ENCODE data around the gene AZU1. TPM values are rescaled to one million over a fixed set of nuclear protein-coding genes. Genes with fewer than 3 reads are reported as not detected.

AZU1 gene
- total RNA-seq, 4 donors from 2014 or later: not detected

DNA sequence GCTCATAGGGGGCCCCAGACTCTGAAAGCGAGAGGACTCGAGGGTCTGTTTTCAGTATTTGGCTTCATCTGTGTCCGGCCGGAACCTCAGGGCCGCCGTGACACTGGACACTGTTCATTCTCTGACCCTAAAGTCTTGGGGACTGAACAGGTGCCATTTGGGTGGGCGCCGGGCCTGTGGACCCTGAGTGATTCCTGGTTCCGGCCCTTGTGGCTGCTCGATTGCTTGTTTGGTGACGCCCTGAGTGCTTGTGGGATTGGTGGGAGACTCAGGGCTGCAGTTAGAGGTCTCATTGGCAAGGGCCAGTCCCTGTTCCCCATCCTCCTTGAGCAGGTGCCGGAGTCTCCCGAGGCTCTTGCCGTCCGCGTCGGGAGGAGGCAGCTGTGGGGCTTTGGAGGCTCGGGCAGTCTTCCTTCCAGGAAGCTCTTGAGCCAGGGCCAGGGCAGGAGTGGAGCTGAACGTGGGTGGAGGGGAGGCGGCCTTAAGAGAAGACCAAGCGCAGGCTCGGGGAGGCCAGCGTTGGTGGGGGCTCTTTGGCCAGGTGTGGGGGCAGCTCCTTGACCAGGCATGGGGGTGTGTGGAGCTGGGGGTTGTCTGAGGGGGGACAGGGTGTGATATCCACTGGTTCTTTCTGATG lies 25.7 kb upstream of the AZU1 start:
- ATAC-seq (no peak), DNase-seq (no peak)
- peak overlapping the region; percentile 47 to 89 (median 61) for H3K27ac ChIP-seq
- peaks cover 0 to 32% of the 10 kb centered on the region in 2 donors for H3K36me3 ChIP-seq
- intact Hi-C loops (cut with DNase I; ENCODE audit: low total_unique reads) (no loop called here), in situ Hi-C loops (cut with MboI; ENCODE audit: low sequenced_read_pairs in 4 of 4) (no loop called here)
- no peak for TF ChIP-seq POLR2A (IDR thresholded peaks at IDR 0.05)
- TF ChIP-seq, protein P1, sequence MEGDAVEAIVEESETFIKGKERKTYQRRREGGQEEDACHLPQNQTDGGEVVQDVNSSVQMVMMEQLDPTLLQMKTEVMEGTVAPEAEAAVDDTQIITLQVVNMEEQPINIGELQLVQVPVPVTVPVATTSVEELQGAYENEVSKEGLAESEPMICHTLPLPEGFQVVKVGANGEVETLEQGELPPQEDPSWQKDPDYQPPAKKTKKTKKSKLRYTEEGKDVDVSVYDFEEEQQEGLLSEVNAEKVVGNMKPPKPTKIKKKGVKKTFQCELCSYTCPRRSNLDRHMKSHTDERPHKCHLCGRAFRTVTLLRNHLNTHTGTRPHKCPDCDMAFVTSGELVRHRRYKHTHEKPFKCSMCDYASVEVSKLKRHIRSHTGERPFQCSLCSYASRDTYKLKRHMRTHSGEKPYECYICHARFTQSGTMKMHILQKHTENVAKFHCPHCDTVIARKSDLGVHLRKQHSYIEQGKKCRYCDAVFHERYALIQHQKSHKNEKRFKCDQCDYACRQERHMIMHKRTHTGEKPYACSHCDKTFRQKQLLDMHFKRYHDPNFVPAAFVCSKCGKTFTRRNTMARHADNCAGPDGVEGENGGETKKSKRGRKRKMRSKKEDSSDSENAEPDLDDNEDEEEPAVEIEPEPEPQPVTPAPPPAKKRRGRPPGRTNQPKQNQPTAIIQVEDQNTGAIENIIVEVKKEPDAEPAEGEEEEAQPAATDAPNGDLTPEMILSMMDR (IDR thresholded peaks at IDR 0.05 in 4 of 5, conservative IDR thresholded peaks at IDR 0.05 in 1 of 5): no peak
- no peaks in the 10 kb centered on the region for H3K27me3 ChIP-seq
- peak overlapping the region; percentile 27 to 79 (median 42) for H3K4me3 ChIP-seq
- no peaks in the 10 kb centered on the region for H3K9me3 ChIP-seq
- peaks cover 49 to 59% of the 10 kb centered on the region in 2 donors for H3K4me1 ChIP-seq

- peak overlapping the region; percentile 27 to 79 (median 42) for H3K4me3 ChIP-seq
- no peaks in the 10 kb centered on the region for H3K27me3 ChIP-seq
- peak overlapping the region; percentile 13 to 89 (median 56) for H3K27ac ChIP-seq
- H3K36me3 ChIP-seq: peaks cover 0 to 38% of the 10 kb centered on the region in 2 donors
- H3K9me3 ChIP-seq: no peaks in the 10 kb centered on the region
- peaks cover 49 to 59% of the 10 kb centered on the region in 2 donors for H3K4me1 ChIP-seq
- DNase-seq: no peak
- intact Hi-C loops (cut with DNase I; ENCODE audit: low total_unique reads) (no loop called here), in situ Hi-C loops (cut with MboI; ENCODE audit: low sequenced_read_pairs in 4 of 4) (no loop called here)
- ATAC-seq: no peak
- TF ChIP-seq, protein P1 (IDR thresholded peaks at IDR 0.05 in 4 of 5, conservative IDR thresholded peaks at IDR 0.05 in 1 of 5): no peak
- no peak for TF ChIP-seq POLR2A (IDR thresholded peaks at IDR 0.05)
Measured at GRCh38 chr19:802498-803098, 25.0 kb upstream of the AZU1 start.

DNA sequence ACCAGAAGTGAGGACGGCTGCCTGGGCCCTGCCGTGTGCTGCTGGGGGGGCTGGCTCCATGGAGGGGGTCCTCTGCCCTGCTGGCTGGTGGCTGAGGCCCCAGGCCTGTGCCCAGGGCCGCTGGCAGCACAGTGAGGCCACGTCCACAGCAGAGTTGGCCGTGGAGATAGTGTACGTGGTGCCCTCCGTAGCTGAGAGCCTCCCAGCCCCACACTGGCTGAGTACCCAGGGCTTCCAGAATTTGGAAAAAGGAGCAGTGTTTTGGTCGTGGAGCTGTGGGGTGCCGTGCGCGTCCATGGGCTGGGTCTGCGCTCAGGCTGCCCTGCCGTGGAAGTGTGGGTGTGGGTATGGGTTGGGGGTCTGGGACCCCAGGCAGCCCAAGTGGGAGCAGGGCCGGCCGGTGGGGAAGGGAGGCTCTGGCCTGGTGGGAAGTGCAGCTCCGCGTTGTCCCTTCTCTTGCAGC lies 24.5 kb upstream of the AZU1 start:
- Histone ChIP-seq H3K4me3 (peak overlapping the region in 2 of 4 donors; percentile 27 to 38), H3K9me3 (no peaks in the 10 kb centered on the region), H3K4me1 (peaks cover 49 to 58% of the 10 kb centered on the region in 2 donors), H3K27me3 (no peaks in the 10 kb centered on the region), H3K36me3 (peaks cover 0 to 43% of the 10 kb centered on the region in 2 donors), H3K27ac (peak overlapping the region; percentile 9 to 89 (median 56))
- intact Hi-C loops (cut with DNase I; ENCODE audit: low total_unique reads) (no loop called here), in situ Hi-C loops (cut with MboI; ENCODE audit: low sequenced_read_pairs in 4 of 4) (no loop called here)
- DNase-seq (no peak), ATAC-seq (no peak)
- TF ChIP-seq, protein P1 (IDR thresholded peaks at IDR 0.05 in 4 of 5, conservative IDR thresholded peaks at IDR 0.05 in 1 of 5): no peak
- no peak for TF ChIP-seq POLR2A (IDR thresholded peaks at IDR 0.05)

- TF ChIP-seq POLR2A (IDR thresholded peaks at IDR 0.05): no peak
- TF ChIP-seq, protein P1 (IDR thresholded peaks at IDR 0.05 in 4 of 5, conservative IDR thresholded peaks at IDR 0.05 in 1 of 5): no peak
- H3K36me3 ChIP-seq: peaks cover 0 to 50% of the 10 kb centered on the region in 2 donors
- H3K27me3 ChIP-seq: no peaks in the 10 kb centered on the region
- no peak overlapping the region for H3K4me3 ChIP-seq
- H3K4me1 ChIP-seq: peaks cover 46 to 51% of the 10 kb centered on the region in 2 donors
- in situ Hi-C loops (cut with MboI; ENCODE audit: low sequenced_read_pairs in 4 of 4) (no loop called here), intact Hi-C loops (cut with DNase I; ENCODE audit: low total_unique reads) (no loop called here)
- no peak for ATAC-seq
- H3K27ac ChIP-seq: no peak overlapping the region
- no peak for DNase-seq
- H3K9me3 ChIP-seq: no peaks in the 10 kb centered on the region
Measured at GRCh38 chr19:803686-804418, 23.8 kb upstream of the AZU1 start.

Data from gastrocnemius medialis (tissue), 4 donors.